H1 (cell line): ENCODE results near the gene ATP6V0A4. TPM values are rescaled to one million over a fixed set of nuclear protein-coding genes. Genes with fewer than 3 reads are reported as not detected.

ENCODE experiments used
- CTCF ChIA-PET: fragments of 300-600 bp; sonication (Branson Sonifier 250); formaldehyde crosslinking; loops from one replicate; lab custom pipeline; 2021; ENCODE audit not compliant: partially characterized antibody; lab: Charles Lee
- POLR2A ChIA-PET: fragments of 300-600 bp; sonication (Branson Sonifier 250); formaldehyde crosslinking; loops from one replicate; lab custom pipeline; 2021; ENCODE audit warnings: inconsistent platforms; ENCODE audit not compliant: partially characterized antibody; lab: Charles Lee
- DNase-seq, 2 experiments: peaks; one replicate each; pipeline versions ENCODE4 v3.0.0 to v3.0.0-alpha.2; 2010 to 2022; ENCODE audit warnings: low spot score in 2 of 2, low read depth in 1 of 2, mixed read lengths in 1 of 2
- FAIRE-seq: peaks from 2 replicates; lab custom pipeline; 2011; peaks lifted over from hg19 to GRCh38; lab: Jason Lieb, UNC
- H2AFZ ChIP-seq: 2 replicates; pipeline ENCODE4 v1.8.1; 2012; ENCODE audit warnings: low read length, inconsistent platforms
- H2AK5ac ChIP-seq: 2 replicates; pipeline ENCODE4 v1.6.1; 2013; ENCODE audit warnings: low read depth, low read length
- H2BK120ac ChIP-seq: replicated peaks from 2 replicates; pipeline ENCODE3; 2013; ENCODE audit warnings: low read depth, low read length, inconsistent platforms
- H2BK12ac ChIP-seq: 2 replicates; pipeline ENCODE4 v1.6.1; 2013; ENCODE audit warnings: low read depth, low read length
- H2BK15ac ChIP-seq: 2 replicates; pipeline ENCODE4 v1.6.1; 2013; ENCODE audit warnings: low read length
- H2BK20ac ChIP-seq: 2 replicates; pipeline ENCODE4 v1.6.1; 2013; ENCODE audit warnings: low read length
- H2BK5ac ChIP-seq: 2 replicates; pipeline ENCODE4 v1.6.1; 2013; ENCODE audit warnings: low read depth, low read length
- H3K14ac ChIP-seq: 2 replicates; pipeline ENCODE4 v1.6.1; 2013; ENCODE audit warnings: inconsistent platforms; ENCODE audit not compliant: insufficient read length
- H3K18ac ChIP-seq: 2 replicates; pipeline ENCODE4 v1.6.1; 2013; ENCODE audit warnings: low read length; ENCODE audit errors: extremely low read depth
- H3K23ac ChIP-seq: 2 replicates; pipeline ENCODE4 v1.6.1; 2013; ENCODE audit warnings: inconsistent platforms; ENCODE audit not compliant: insufficient read length
- H3K23me2 ChIP-seq: 2 replicates; pipeline ENCODE4 v1.6.1; 2013; ENCODE audit warnings: low read depth, low read length
- H3K27ac ChIP-seq: 2 replicates; pipeline ENCODE4 v1.6.1; 2011; ENCODE audit warnings: low read depth, low read length, inconsistent platforms
- H3K27me3 ChIP-seq, 4 experiments: replicated peaks in 1 of 4; 1 replicate in 1 of 4; 2 replicates in 3 of 4; pipeline versions ENCODE4 v1.6.1 to v1.8.1; 2011 to 2013; ENCODE audit warnings: low read length in 3 of 4, mild to moderate bottlenecking in 3 of 4, inconsistent platforms in 2 of 4, mixed read lengths in 2 of 4, moderate library complexity in 1 of 4; ENCODE audit not compliant: control insufficient read depth in 3 of 4, insufficient read depth in 3 of 4; ENCODE audit errors: extremely low read depth in 1 of 4
- H3K36me3 ChIP-seq, 4 experiments: 2 replicates each; pipeline versions ENCODE4 v1.6.1 to v1.8.1; 2011 to 2013; ENCODE audit warnings: mild to moderate bottlenecking in 4 of 4, low read length in 3 of 4, moderate library complexity in 2 of 4, control low read depth in 1 of 4, inconsistent platforms in 1 of 4; ENCODE audit not compliant: insufficient read depth in 4 of 4, control insufficient read depth in 2 of 4
- H3K4ac ChIP-seq: replicated peaks from 2 replicates; pipeline ENCODE3; 2013; ENCODE audit warnings: low read length, low read depth, mixed read lengths, inconsistent platforms; ENCODE audit not compliant: insufficient read length
- H3K4me1 ChIP-seq, 4 experiments: replicated peaks in 1 of 4; 1 replicate in 1 of 4; 2 replicates in 3 of 4; pipeline versions ENCODE4 v1.6.1 to v1.8.1; 2011 to 2013; ENCODE audit warnings: low read length in 3 of 4, inconsistent platforms in 2 of 4, mixed read lengths in 1 of 4; ENCODE audit not compliant: insufficient read depth in 4 of 4, control insufficient read depth in 3 of 4
- H3K4me2 ChIP-seq, 2 experiments: 2 replicates each; pipeline versions ENCODE4 v1.6.1 to v1.8.1; 2011 to 2013; ENCODE audit warnings: low read depth in 2 of 2, low read length in 2 of 2, control low read depth in 1 of 2, inconsistent platforms in 1 of 2, mild to moderate bottlenecking in 1 of 2; ENCODE audit not compliant: insufficient read depth in 1 of 2
- H3K4me3 ChIP-seq, 4 experiments: fragments of 200-600, 300-600 bp in 1 of 4; sonication (generic), shearing (Covaris generic), sonication (Bioruptor Twin) in 1 of 4; 2 replicates each; pipeline versions ENCODE4 v1.5.1 to v1.8.1; 2011 to 2016; ENCODE audit warnings: low read length in 4 of 4, low read depth in 3 of 4, control low read depth in 2 of 4, inconsistent platforms in 2 of 4, mild to moderate bottlenecking in 2 of 4, mixed read lengths in 1 of 4, moderate library complexity in 1 of 4; ENCODE audit not compliant: insufficient read depth in 2 of 4; ENCODE audit errors: extremely low read depth in 1 of 4
- H3K56ac ChIP-seq: replicated peaks from 2 replicates; pipeline ENCODE3; 2013; ENCODE audit warnings: low read depth, mild to moderate bottlenecking, mixed read lengths, low read length, inconsistent platforms; ENCODE audit not compliant: insufficient read length
- H3K79me1 ChIP-seq: 2 replicates; pipeline ENCODE4 v1.6.1; 2013; ENCODE audit warnings: low read depth, low read length, control low read depth
- H3K79me2 ChIP-seq, 2 experiments: 2 replicates each; pipeline versions ENCODE4 v1.6.1 to v1.8.1; 2012 to 2013; ENCODE audit warnings: low read length in 2 of 2, mild to moderate bottlenecking in 2 of 2, inconsistent platforms in 1 of 2; ENCODE audit not compliant: insufficient read depth in 2 of 2, control insufficient read depth in 1 of 2
- H3K9ac ChIP-seq, 4 experiments: replicated peaks in 1 of 4; 1 replicate in 1 of 4; 2 replicates in 3 of 4; pipeline versions ENCODE4 v1.6.1 to v1.8.1; 2011 to 2013; ENCODE audit warnings: low read depth in 3 of 4, low read length in 3 of 4, control low read depth in 2 of 4, mild to moderate bottlenecking in 2 of 4, moderate library complexity in 2 of 4, inconsistent platforms in 1 of 4; ENCODE audit errors: extremely low read depth in 1 of 4
- H3K9me3 ChIP-seq, 2 experiments: 2 replicates each; pipeline versions ENCODE4 v1.6.1 to v1.8.1; 2012 to 2013; ENCODE audit warnings: mild to moderate bottlenecking in 2 of 2, moderate library complexity in 2 of 2, control low read depth in 1 of 2, inconsistent platforms in 1 of 2, low read depth in 1 of 2, low read length in 1 of 2, mixed read lengths in 1 of 2; ENCODE audit not compliant: insufficient read depth in 2 of 2
- H4K20me1 ChIP-seq, 2 experiments: replicated peaks in 1 of 2; 2 replicates each; pipeline versions ENCODE3 to v1.8.1; 2011 to 2013; ENCODE audit warnings: inconsistent platforms in 2 of 2, low read length in 2 of 2, mild to moderate bottlenecking in 1 of 2; ENCODE audit not compliant: insufficient read depth in 2 of 2, control insufficient read depth in 1 of 2
- H4K5ac ChIP-seq: 2 replicates; pipeline ENCODE4 v1.6.1; 2013; ENCODE audit warnings: low read length, low read depth, mixed read lengths, inconsistent platforms; ENCODE audit not compliant: insufficient read length
- H4K8ac ChIP-seq: 2 replicates; pipeline ENCODE4 v1.8.0; 2013; ENCODE audit warnings: mild to moderate bottlenecking, moderate library complexity, low read length, inconsistent platforms; ENCODE audit not compliant: insufficient read depth; ENCODE audit errors: extremely low read depth
- H4K91ac ChIP-seq: replicated peaks from 2 replicates; pipeline ENCODE3; 2013; ENCODE audit warnings: low read length, mixed read lengths, inconsistent platforms; ENCODE audit not compliant: insufficient read length
- ASH2L ChIP-seq: fragments of 200-600, 300-600 bp; sonication (generic); IDR thresholded peaks from one replicate; pipeline ENCODE4 v1.7.1; 2017; ENCODE audit warnings: low read length
- BCL11A ChIP-seq, 2 experiments: IDR thresholded peaks; one replicate each; pipeline ENCODE4 v1.6.1; 2011; ENCODE audit warnings: low read depth in 2 of 2, low read length in 2 of 2, mild to moderate bottlenecking in 2 of 2
- GABPA ChIP-seq: IDR thresholded peaks from 2 replicates; pipeline ENCODE4 v1.6.1; 2011; ENCODE audit warnings: mild to moderate bottlenecking, low read length, moderate library complexity, borderline replicate concordance; ENCODE audit not compliant: insufficient read depth
- RNF2 ChIP-seq: fragments of 200-900, 300-1000 bp; sonication (generic); IDR thresholded peaks from 2 replicates; pipeline ENCODE4 v1.7.1; 2016; ENCODE audit warnings: borderline replicate concordance, low read depth, mild to moderate bottlenecking, antibody characterized with exemption, low read length; ENCODE audit not compliant: poor library complexity, severe bottlenecking; ENCODE audit errors: missing control alignments
- SIN3A ChIP-seq, 2 experiments: IDR thresholded peaks in 1 of 2; conservative IDR thresholded peaks in 1 of 2; 2 replicates each; pipeline ENCODE4 v1.6.1; 2011 to 2012; ENCODE audit warnings: low read length in 2 of 2, improper control_type of control experiment in 1 of 2, low read depth in 1 of 2, mild to moderate bottlenecking in 1 of 2
- SP1 ChIP-seq: IDR thresholded peaks from 2 replicates; pipeline ENCODE4 v1.6.1; 2011; ENCODE audit warnings: low read depth, low read length
- TAF7 ChIP-seq: optimal IDR thresholded peaks from 2 replicates; pipeline ENCODE3; 2011; ENCODE audit warnings: low read depth, mild to moderate bottlenecking, inconsistent platforms, low read length, moderate library complexity, borderline replicate concordance
- TCF12 ChIP-seq: IDR thresholded peaks from 2 replicates; pipeline ENCODE4 v1.6.1; 2011; ENCODE audit warnings: low read depth, mild to moderate bottlenecking, low read length
- TEAD4 ChIP-seq: IDR thresholded peaks from 2 replicates; pipeline ENCODE4 v1.6.1; 2012; ENCODE audit warnings: low read depth, low read length, inconsistent platforms, mixed read lengths
- WGBS, 2 experiments: shearing (Covaris generic) in 1 of 2; methylation state at CpG; one replicate each; pipeline versions ENCODE4 v1.1.6 to v1.1.7; 2013 to 2015; ENCODE audit warnings: low lambda C conversion rate in 2 of 2, mixed read lengths in 2 of 2, inconsistent platforms in 1 of 2, low coverage in 1 of 2, missing lambda C conversion rate in 1 of 2; ENCODE audit not compliant: insufficient replicate concordance in 2 of 2, insufficient coverage in 1 of 2, insufficient read length in 1 of 2; ENCODE audit errors: extremely low coverage in 1 of 2, missing lambda C conversion rate in 1 of 2; 5-methylcytosine and 5-hydroxymethylcytosine counted together
- polyA plus RNA-seq, 7 experiments: library from polyadenylated mRNA; depleted of rRNA in 3 of 7; stranded (reverse) in 5 of 7; unstranded in 2 of 7; fragments of >200 nt in 5 of 7; fragments of 200-250 nt in 2 of 7; gene quantifications; 1 replicate in 5 of 7; 2 replicates in 1 of 7; 4 replicates in 1 of 7; pipeline versions ENCODE4 v1.2.1 to v1.2.3, GENCODE V29; 2011 to 2013; ENCODE audit warnings: missing spikeins in 2 of 7, mixed read lengths in 2 of 7
- total RNA-seq: library from RNA; stranded (reverse); fragmentation: NEBNext Ultra II Directional; extraction: Animal tissue kit (Norgen Biotek cat#: 25700); gene quantifications from 2 replicates; pipeline ENCODE4 v1.2.1, GENCODE V29; 2021

Gene ATP6V0A4
- total and polyA plus RNA-seq, 2 of the 8 experiments (the other 6 are each of a cell fraction or from before 2014, with no cell fraction given) = 0.47 to 1.6 TPM

GRCh38 chr7:138753610-138754009, 44.4 kb downstream of the ATP6V0A4 start:
- Histone ChIP-seq H2BK12ac (no peak overlapping the region), H3K9ac (no peak overlapping the region), H3K4me1 (peaks cover 7 to 24% (median 11%) of the 10 kb centered on the region in 4 experiments), H3K9me3 (no peaks in the 10 kb centered on the region), H4K8ac (no peak overlapping the region), H2AK5ac (no peak overlapping the region), H3K23ac (no peak overlapping the region), H3K4me2 (no peak overlapping the region; a peak in 1 of 4 replicates), H3K14ac (no peak overlapping the region), H3K4ac (no peak overlapping the region), H3K56ac (no peak overlapping the region), H3K23me2 (0 out of 2 replicates have a peak, but pooled peaks cover 3% of the 10 kb centered on the region), H3K79me2 (no peaks in the 10 kb centered on the region), H3K18ac (no peak overlapping the region), H2AFZ (no peak overlapping the region), H3K27me3 (no peaks in the 10 kb centered on the region), H2BK20ac (no peak overlapping the region), H2BK5ac (no peak overlapping the region), H3K79me1 (no peaks in the 10 kb centered on the region), H4K20me1 (no peaks in the 10 kb centered on the region), H2BK120ac (no peak overlapping the region), H3K27ac (no peak overlapping the region), H4K5ac (no peak overlapping the region), H3K36me3 (no peaks in the 10 kb centered on the region), H4K91ac (no peak overlapping the region), H2BK15ac (no peak overlapping the region), H3K4me3 (no peak overlapping the region)
- CTCF ChIA-PET = interaction anchor here (4.4 kb wide), 1 partner anchor 15 kb away, joined by 20 read pairs; no protein-coding TSS in a partner anchor
- no peak for DNase-seq
- POLR2A ChIA-PET = no interaction called here
- no peak for FAIRE-seq
- 80% methylated on average over 5 of the region's 5 CpGs; no CpG with 5 or more reads in 1 of the 2 experiments for whole genome bisulfite sequencing, 2 experiments
- TF ChIP-seq ASH2L (no peak), SIN3A (conservative IDR thresholded peaks at IDR 0.05 in 1 of 2, IDR thresholded peaks at IDR 0.05 in 1 of 2; ENCODE audit: low read depth in 1 of 2, low read length in 2 of 2) (no peak), SP1 (no peak), GABPA (no peak), BCL11A (IDR thresholded peaks at IDR 0.05; ENCODE audit: low read depth in 2 of 2, low read length in 2 of 2) (no peak), TEAD4 (no peak), RNF2 (no peak), TCF12 (no peak), TAF7 (no peak)
